Activated CD4-positive, alpha-beta T cell treated with anti-CD3 and anti-CD28 coated beads, Interleukin-2, amount 50 U/mL, for 16 hours (primary cell): Measurements from ENCODE around the gene SGPL1.
"Not testable (repeated sequence)": the region's sequence is repeated elsewhere in the genome, so short reads cannot be mapped to it uniquely, and the experiment has no call there.

Experiments used
- DNase-seq: peaks from one replicate; pipeline ENCODE4 v3.0.0-alpha.2; 2020

Gene SGPL1

GRCh38 chr10:70815504-70816219, at the start of gene SGPL1:
SGPL1 (plus strand) TSS chr10:70815948; CDS start chr10:70816854, 906 bp downstream.
- DNase-seq, result peak; percentile 87

GRCh38 chr10:70768026-70768685, 47.6 kb upstream of the SGPL1 start:
- DNase-seq, result not testable (repeated sequence)

GRCh38 chr10:70769121-70769520, 46.6 kb upstream of the SGPL1 start:
- no peak for DNase-seq

GRCh38 chr10:70770001-70770400, 45.7 kb upstream of the SGPL1 start:
- DNase-seq, result no peak

GRCh38 chr10:70770516-70770915, 45.2 kb upstream of the SGPL1 start:
- not testable (repeated sequence) for DNase-seq

- no peak for DNase-seq
Measured at GRCh38 chr10:70771311-70772194, 44.2 kb upstream of the SGPL1 start.

- no peak for DNase-seq
Measured at GRCh38 chr10:70772627-70773026, 43.1 kb upstream of the SGPL1 start.

- DNase-seq, result no peak
Measured at GRCh38 chr10:70773461-70773860, 42.3 kb upstream of the SGPL1 start.

GRCh38 chr10:70773965-70774809, 41.6 kb upstream of the SGPL1 start:
- DNase-seq, result no peak

- DNase-seq, result no peak
Measured at GRCh38 chr10:70774810-70775678, 40.7 kb upstream of the SGPL1 start.

- no peak for DNase-seq
Measured at GRCh38 chr10:70775679-70776454, 39.9 kb upstream of the SGPL1 start.

GRCh38 chr10:70776455-70777005, 39.2 kb upstream of the SGPL1 start:
- DNase-seq, result no peak

- no peak for DNase-seq
Measured at GRCh38 chr10:70777063-70777875, 38.5 kb upstream of the SGPL1 start.

GRCh38 chr10:70778267-70778924, 37.4 kb upstream of the SGPL1 start:
- no peak for DNase-seq

GRCh38 chr10:70779088-70779487, 36.7 kb upstream of the SGPL1 start:
- no peak for DNase-seq

- DNase-seq, result no peak
Measured at GRCh38 chr10:70779511-70780369, 36.0 kb upstream of the SGPL1 start.

GRCh38 chr10:70780370-70780760, 35.4 kb upstream of the SGPL1 start:
- DNase-seq, result no peak

GRCh38 chr10:70780772-70781171, 35.0 kb upstream of the SGPL1 start:
- no peak for DNase-seq
